Adrenal gland (tissue), 5 donors: ENCODE measurements around the gene CHKA.

ENCODE experiments used
- CTCF ChIP-seq, 6 experiments: fragments of 450-650 bp in 4 of 6; fragments of 200-600 bp in 2 of 6; sonication (generic) in 1 of 6; IDR thresholded peaks; 1 replicate in 5 of 6; 2 replicates in 1 of 6; pipeline versions ENCODE4 v1.5.1 to v1.8.0; 2016 to 2021; ENCODE audit warnings: antibody characterized with exemption in 6 of 6, mild to moderate bottlenecking in 2 of 6, moderate library complexity in 1 of 6
- POLR2A ChIP-seq, 2 donors: fragments of 450-650 bp; IDR thresholded peaks; one replicate each; pipeline ENCODE4 v1.6.1; 2017; ENCODE audit warnings: antibody characterized with exemption in 2 of 2, mild to moderate bottlenecking in 2 of 2, moderate library complexity in 1 of 2
- donor health status: DM: no; HTN: no; CAD: no.

DNA sequence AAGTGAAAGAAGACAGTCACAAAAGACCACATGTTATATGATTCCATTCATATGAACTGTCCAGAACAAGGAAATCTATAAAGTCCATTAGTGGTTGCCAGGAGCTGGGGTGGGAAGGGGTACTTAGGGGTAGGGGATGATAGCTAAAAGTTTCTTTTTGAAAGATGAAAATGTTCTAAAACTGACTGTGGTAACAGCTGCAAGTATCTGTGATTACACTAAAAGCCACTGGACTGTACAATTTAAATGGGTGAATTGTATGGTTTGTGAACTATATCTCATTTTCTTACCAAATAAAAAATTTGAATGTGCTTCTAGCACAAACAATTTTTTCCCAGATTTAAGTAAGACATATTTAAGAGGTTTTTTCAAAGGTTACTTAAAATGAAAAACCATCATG lies 22.1 kb downstream of the CHKA start:
- TF ChIP-seq CTCF (IDR thresholded peaks at IDR 0.05) = no peak
- no peak for TF ChIP-seq POLR2A (IDR thresholded peaks at IDR 0.05)
